GM10266 (cell line): ENCODE data around the gene TRAFD1.
"Not testable (repeated sequence)": the region's sequence is repeated elsewhere in the genome, so short reads cannot be mapped to it uniquely, and the experiment has no call there.

Experiments
- DNase-seq: peaks from one replicate; pipeline ENCODE4 v3.0.0; 2012; ENCODE audit errors: extremely low spot score
- TF ChIP-seq, protein P1 (sequence below): IDR thresholded peaks from 2 replicates; pipeline ENCODE4 v1.5.1; 2012; ENCODE audit warnings: mild to moderate bottlenecking, low read depth; ENCODE audit not compliant: control insufficient read depth, insufficient read depth; ENCODE audit errors: missing control alignments

Gene TRAFD1

DNA sequence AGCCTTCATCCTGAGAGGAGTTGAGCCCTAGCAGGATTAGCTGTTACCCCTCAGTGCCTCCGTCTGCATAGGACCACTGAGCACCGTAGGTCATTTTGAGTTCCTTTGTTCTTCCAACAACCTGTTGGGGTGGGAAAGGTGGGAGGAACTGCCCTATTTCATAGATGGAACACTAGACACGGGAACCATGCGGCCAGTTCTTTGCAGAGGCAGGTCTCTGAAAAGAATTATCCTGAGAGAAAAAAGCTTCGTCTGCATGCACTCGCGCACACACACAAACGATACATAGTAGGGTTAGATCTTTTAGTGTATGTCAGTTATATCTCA is 28.5 kb downstream of the TRAFD1 start:
- TF ChIP-seq, protein P1, sequence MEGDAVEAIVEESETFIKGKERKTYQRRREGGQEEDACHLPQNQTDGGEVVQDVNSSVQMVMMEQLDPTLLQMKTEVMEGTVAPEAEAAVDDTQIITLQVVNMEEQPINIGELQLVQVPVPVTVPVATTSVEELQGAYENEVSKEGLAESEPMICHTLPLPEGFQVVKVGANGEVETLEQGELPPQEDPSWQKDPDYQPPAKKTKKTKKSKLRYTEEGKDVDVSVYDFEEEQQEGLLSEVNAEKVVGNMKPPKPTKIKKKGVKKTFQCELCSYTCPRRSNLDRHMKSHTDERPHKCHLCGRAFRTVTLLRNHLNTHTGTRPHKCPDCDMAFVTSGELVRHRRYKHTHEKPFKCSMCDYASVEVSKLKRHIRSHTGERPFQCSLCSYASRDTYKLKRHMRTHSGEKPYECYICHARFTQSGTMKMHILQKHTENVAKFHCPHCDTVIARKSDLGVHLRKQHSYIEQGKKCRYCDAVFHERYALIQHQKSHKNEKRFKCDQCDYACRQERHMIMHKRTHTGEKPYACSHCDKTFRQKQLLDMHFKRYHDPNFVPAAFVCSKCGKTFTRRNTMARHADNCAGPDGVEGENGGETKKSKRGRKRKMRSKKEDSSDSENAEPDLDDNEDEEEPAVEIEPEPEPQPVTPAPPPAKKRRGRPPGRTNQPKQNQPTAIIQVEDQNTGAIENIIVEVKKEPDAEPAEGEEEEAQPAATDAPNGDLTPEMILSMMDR = no peak

DNA sequence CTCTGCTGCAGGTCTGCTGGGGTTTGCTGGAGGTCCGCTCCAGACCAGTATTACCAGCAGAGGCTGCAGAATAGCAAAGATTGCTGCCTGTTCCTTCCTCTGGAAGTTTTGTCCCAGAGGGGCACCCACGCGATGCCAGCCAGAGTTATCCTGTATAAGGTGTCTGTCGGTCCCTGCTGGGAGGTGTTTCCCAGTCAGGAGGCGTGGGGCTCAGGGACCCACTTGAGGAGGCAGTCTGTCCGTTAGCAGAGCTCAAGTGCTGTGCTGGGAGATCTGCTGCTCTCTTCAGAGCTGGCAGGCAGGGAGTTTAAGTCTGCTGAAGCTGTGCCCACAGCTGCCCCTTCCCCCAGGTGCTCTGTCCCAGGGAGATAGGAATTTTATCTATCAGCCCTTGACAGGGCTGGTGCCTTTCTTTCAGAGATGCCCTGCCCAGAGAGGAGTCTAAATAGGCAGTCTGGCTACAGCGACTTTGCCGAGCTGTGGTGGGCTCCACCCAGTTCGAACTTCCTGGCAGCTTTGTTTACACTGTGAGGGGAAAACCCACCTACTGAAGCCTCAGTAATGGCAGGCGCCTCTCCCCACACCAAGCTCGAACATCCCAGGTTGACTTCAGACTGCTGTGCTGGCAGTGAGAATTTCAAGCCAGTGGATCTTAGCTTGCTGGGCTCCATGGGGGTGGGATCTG is 33.2 kb downstream of the TRAFD1 start:
- DNase-seq = not testable (repeated sequence)

More for the DNA sequence above, 28.5 kb downstream of the TRAFD1 start:
- no peak for DNase-seq

DNA sequence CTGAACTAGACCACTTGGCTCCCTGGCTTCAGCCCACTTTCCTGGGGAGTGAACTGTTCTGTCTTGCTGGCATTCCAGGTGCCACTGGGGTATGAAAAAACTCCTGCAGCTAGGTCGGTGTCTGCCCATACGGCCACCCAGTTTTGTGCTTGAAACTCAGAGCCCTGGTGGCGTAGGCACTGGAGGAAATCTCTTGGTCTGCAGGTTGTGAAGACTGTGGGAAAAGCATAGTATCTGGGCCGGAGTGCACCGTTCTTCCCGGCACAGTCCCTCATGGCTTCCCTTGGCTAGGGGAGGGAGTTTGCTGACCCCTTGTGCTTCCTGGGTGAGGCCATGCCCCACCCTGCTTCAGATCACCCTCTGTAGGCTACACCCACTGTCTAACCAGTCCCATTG is 33.8 kb downstream of the TRAFD1 start:
- no peak for DNase-seq
- TF ChIP-seq, protein P1 = no peak

DNA sequence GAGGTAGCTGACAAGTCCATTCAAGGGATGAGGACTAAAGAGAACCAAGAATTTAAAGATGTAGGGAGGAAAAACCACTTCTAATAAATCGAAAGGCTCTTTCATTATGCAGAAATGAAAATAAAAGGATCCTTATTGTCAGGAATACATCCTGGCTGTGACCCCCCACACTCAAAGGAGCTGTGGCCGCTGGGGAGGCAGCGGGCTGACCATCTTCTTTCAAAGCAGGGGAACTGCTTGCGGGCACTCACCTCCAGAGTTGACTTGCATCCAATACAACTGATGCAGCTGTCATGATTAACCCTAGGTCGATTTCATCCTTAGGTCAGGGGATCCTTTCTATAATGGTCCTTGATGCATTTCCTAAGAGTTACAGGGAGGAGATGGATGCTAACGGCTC is 35.3 kb downstream of the TRAFD1 start:
- TF ChIP-seq, protein P1 = no peak
- DNase-seq = no peak

DNA sequence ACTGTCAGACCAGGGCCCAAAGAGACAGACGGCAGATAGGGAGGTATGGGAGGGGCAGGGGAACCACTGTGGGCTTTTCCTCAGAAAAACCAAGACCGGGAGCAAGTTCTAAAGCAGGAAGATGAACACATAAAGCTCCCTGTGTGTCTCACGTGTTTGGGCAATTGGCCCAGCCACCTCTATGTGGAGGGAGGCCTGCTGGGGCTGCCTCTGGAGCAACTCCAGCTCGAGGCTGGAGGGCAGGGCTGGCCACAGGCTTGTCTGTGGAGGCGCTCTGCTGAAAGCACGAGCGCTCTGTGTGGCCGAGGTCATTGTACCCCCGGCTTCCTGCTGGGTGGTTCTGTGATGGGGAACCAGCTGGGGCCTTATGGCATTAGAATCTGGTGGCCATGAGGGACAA is 36.4 kb downstream of the TRAFD1 start:
- TF ChIP-seq, protein P1 = no peak
- no peak for DNase-seq

DNA sequence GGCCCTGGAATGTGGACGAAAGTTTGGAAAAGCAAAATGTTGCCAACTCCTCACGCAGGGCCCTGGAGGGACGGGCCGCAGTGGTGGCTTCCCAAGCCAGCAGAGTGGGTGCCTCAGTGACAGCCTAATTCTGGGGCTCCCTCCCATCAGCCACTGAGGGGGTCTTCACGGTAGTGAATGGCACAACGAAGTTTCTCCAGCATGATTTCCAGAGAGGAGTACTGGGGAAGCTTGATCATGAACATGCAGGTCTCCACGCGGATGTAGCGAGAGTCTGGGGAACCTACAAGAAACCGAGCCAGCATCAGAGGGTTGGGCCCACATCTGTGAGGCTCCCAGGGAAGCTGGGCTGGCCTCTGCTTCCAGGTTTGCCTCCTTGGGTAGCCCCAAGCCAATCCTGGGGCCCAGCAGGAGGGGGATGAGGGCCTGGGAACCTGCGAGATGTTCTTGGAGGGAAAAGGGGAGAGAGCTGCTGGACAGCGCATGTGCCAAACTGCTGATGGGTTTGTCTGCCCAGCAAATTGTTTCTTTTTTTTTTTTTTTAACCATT is 37.0 kb downstream of the TRAFD1 start:
- TF ChIP-seq, protein P1 = no peak
- DNase-seq = no peak

DNA sequence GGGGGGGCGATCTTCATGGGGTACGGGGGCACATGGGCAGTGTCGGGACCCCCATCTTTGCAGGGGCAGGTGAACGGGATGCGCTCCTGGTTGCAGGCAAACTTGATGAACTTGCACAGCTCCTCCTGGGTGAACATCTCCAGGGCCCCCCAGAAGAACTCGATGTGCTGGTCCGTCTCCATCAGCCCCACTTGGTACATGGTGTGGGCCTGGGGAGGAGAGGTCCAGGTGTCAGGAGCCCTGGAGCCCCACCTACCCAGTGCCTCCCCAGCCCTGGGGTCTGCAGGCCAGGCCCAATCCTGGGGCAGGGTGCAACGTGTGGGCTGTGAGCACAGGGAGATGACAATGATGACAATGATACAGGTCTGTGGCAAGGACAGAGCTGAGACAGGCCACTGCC is 37.7 kb downstream of the TRAFD1 start:
- no peak for DNase-seq
- TF ChIP-seq, protein P1 = no peak
